C4-2B (cell line): Measurements from ENCODE around the gene FBXW10.
"Not testable (repeated sequence)": the region's sequence is repeated elsewhere in the genome, so short reads cannot be mapped to it uniquely, and the experiment has no call there.

Source experiments
- ZFX ChIP-seq: fragments of 450-650 bp; IDR thresholded peaks from 2 replicates; pipeline ENCODE4 v1.6.1; 2017
- TF ChIP-seq, protein P1 (sequence below): fragments of 450-650 bp; conservative IDR thresholded peaks from 2 replicates; pipeline ENCODE4 v1.5.1; 2017; ENCODE audit warnings: mild to moderate bottlenecking

DNA sequence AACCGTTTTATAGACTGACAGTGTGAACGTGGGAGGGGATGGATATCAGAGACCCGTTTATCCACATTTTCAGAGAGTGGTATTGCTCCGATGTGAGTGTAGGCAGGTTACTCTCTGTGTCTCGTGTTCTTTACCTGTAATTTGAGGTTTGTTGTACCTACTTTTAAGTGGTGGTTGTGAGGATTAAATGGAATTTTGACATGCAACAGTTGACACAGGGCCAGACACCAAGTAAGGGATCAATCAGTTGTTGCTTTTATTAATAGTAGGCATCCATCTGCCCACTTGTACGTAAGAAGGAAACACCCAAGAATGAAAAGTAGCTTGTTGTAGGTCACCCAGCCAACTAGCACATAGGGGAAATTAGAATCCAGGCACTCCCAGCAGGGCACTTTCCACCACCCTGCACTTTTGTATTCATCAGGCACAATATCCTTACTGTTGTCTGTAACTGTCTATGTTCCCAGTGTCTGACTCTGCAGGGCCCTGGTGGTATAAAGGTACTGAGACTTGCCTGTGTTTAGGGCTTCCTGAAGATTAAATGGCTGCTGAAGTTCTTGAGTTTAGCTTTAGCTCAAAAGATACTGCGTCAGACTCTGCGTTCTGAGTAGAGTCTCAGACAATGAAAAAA, 45.3 kb upstream of the FBXW10 start:
- TF ChIP-seq, protein P1, sequence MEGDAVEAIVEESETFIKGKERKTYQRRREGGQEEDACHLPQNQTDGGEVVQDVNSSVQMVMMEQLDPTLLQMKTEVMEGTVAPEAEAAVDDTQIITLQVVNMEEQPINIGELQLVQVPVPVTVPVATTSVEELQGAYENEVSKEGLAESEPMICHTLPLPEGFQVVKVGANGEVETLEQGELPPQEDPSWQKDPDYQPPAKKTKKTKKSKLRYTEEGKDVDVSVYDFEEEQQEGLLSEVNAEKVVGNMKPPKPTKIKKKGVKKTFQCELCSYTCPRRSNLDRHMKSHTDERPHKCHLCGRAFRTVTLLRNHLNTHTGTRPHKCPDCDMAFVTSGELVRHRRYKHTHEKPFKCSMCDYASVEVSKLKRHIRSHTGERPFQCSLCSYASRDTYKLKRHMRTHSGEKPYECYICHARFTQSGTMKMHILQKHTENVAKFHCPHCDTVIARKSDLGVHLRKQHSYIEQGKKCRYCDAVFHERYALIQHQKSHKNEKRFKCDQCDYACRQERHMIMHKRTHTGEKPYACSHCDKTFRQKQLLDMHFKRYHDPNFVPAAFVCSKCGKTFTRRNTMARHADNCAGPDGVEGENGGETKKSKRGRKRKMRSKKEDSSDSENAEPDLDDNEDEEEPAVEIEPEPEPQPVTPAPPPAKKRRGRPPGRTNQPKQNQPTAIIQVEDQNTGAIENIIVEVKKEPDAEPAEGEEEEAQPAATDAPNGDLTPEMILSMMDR: not testable (repeated sequence)
- not testable (repeated sequence) for TF ChIP-seq ZFX
